GM12874 (cell line): ENCODE measurements around the gene RASSF5.

Experiments used
- CTCF ChIP-seq: IDR thresholded peaks from 2 replicates; pipeline ENCODE4 v1.5.1; 2011; ENCODE audit warnings: low read depth, mild to moderate bottlenecking, control low read depth, low read length, moderate library complexity; ENCODE audit not compliant: insufficient read depth

RASSF5 gene

GRCh38 chr1:206633708-206634121 lies 126.4 kb downstream of the RASSF5 start:
- no peak for TF ChIP-seq CTCF

GRCh38 chr1:206634365-206635079 lies 127.2 kb downstream of the RASSF5 start:
- peak; percentile 78 for TF ChIP-seq CTCF

- TF ChIP-seq CTCF: 0 out of 2 replicates have a peak, but pooled peaks have one; percentile 5
These were observed 128.0 kb downstream of the RASSF5 start, which contains the start of gene DYRK3 for GRCh38 chr1:206635080-206635977. Gene DYRK3 (plus strand): TSS chr1:206635536. CDS start chr1:206635704, 168 bp downstream.

- TF ChIP-seq CTCF: no peak
These were observed 128.6 kb downstream of the RASSF5 start for GRCh38 chr1:206635978-206636345.

- no peak for TF ChIP-seq CTCF
These were observed 129.3 kb downstream of the RASSF5 start for GRCh38 chr1:206636671-206637070.

- no peak for TF ChIP-seq CTCF
These were observed 130.3 kb downstream of the RASSF5 start for GRCh38 chr1:206637605-206638004.
